Ascending aorta (tissue), 2 donors: Measurements from ENCODE around the gene YTHDC1. TPM values are rescaled to one million over a fixed set of nuclear protein-coding genes. Genes with fewer than 3 reads are reported as not detected.
"Not testable (repeated sequence)": the region's sequence is repeated elsewhere in the genome, so short reads cannot be mapped to it uniquely, and the experiment has no call there.

Source experiments
- DNase-seq, 2 donors: peaks; one replicate each; pipeline ENCODE4 v3.0.0-alpha.2; 2019; ENCODE audit warnings: low spot score in 2 of 2
- H3K27ac ChIP-seq, 2 donors: fragments of 200-600 bp; sonication (generic); one replicate each; pipeline ENCODE4 v1.5.1; 2016 to 2017; ENCODE audit warnings: mild to moderate bottlenecking in 1 of 2
- H3K27me3 ChIP-seq: fragments of 200-600 bp; sonication (generic); one replicate; pipeline ENCODE4 v1.5.1; 2017
- H3K36me3 ChIP-seq, 2 donors: fragments of 200-600 bp; sonication (generic); one replicate each; pipeline ENCODE4 v1.5.1; 2016
- H3K4me1 ChIP-seq, 2 donors: fragments of 200-600 bp; sonication (generic); one replicate each; pipeline ENCODE4 v1.5.1; 2016 to 2017; ENCODE audit warnings: mild to moderate bottlenecking in 1 of 2
- H3K4me3 ChIP-seq, 2 donors: fragments of 200-600 bp; sonication (generic); one replicate each; pipeline ENCODE4 v1.5.1; 2016 to 2017; ENCODE audit warnings: mild to moderate bottlenecking in 1 of 2
- H3K9me3 ChIP-seq, 2 donors: fragments of 200-600 bp; sonication (generic); one replicate each; pipeline ENCODE4 v1.5.1; 2016
- intact Hi-C: fragments of 100-400 bp; cut with DNase I; formaldehyde crosslinking; loops from one replicate; pipeline ENCODE4 v1.15.1; 2023
- total RNA-seq: library from RNA; depleted of rRNA; stranded (reverse); fragments of >200 nt; gene quantifications from one replicate; pipeline ENCODE4 v1.1.0, GENCODE V29; 2016
- TF ChIP-seq, protein P1 (sequence below), 3 experiments: fragments of 200-600 bp in 2 of 3; fragments of 450-650 bp in 1 of 3; sonication (generic) in 2 of 3; IDR thresholded peaks; one replicate each; pipeline ENCODE4 v1.5.1; 2016 to 2019; ENCODE audit warnings: antibody characterized with exemption in 3 of 3, mild to moderate bottlenecking in 1 of 3, moderate library complexity in 1 of 3

The YTHDC1 gene
- total RNA-seq, 1 donor from 2014 or later, result 17.6 TPM

- intact Hi-C loops, result no loop called here
- Histone ChIP-seq H3K36me3 (no peaks in the 10 kb centered on the region), H3K27ac (no peak overlapping the region), H3K4me3 (no peak overlapping the region), H3K4me1 (no peaks in the 10 kb centered on the region), H3K27me3 (no peaks in the 10 kb centered on the region), H3K9me3 (no peaks in the 10 kb centered on the region)
- DNase-seq, result no peak
- TF ChIP-seq, protein P1, sequence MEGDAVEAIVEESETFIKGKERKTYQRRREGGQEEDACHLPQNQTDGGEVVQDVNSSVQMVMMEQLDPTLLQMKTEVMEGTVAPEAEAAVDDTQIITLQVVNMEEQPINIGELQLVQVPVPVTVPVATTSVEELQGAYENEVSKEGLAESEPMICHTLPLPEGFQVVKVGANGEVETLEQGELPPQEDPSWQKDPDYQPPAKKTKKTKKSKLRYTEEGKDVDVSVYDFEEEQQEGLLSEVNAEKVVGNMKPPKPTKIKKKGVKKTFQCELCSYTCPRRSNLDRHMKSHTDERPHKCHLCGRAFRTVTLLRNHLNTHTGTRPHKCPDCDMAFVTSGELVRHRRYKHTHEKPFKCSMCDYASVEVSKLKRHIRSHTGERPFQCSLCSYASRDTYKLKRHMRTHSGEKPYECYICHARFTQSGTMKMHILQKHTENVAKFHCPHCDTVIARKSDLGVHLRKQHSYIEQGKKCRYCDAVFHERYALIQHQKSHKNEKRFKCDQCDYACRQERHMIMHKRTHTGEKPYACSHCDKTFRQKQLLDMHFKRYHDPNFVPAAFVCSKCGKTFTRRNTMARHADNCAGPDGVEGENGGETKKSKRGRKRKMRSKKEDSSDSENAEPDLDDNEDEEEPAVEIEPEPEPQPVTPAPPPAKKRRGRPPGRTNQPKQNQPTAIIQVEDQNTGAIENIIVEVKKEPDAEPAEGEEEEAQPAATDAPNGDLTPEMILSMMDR (IDR thresholded peaks at IDR 0.05), result no peak
Measured at GRCh38 chr4:68291256-68291655, 58.6 kb downstream of the YTHDC1 start.

DNA sequence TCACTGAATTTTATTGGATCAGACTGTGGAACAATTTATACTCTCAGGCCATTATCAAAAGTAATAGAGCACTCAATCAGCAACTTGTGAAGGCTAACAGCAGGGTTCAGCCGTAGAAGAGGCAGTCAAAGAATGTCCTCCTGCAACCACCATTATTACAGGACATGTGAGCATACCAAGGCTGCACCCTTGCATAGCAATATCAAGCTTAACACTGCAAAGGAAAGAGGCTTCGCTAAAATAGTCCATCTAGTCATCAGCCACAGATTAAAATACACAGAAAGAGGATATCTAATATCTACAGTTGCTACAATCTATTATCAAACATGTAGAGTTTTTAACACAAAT lies 61.5 kb downstream of the YTHDC1 start:
- Histone ChIP-seq H3K27me3 (no peaks in the 10 kb centered on the region), H3K4me1 (no peaks in the 10 kb centered on the region), H3K27ac (no peak overlapping the region), H3K9me3 (no peaks in the 10 kb centered on the region), H3K36me3 (no peaks in the 10 kb centered on the region), H3K4me3 (no peak overlapping the region)
- no peak for DNase-seq
- TF ChIP-seq, protein P1 (IDR thresholded peaks at IDR 0.05), result no peak
- intact Hi-C loops, result no loop called here

DNA sequence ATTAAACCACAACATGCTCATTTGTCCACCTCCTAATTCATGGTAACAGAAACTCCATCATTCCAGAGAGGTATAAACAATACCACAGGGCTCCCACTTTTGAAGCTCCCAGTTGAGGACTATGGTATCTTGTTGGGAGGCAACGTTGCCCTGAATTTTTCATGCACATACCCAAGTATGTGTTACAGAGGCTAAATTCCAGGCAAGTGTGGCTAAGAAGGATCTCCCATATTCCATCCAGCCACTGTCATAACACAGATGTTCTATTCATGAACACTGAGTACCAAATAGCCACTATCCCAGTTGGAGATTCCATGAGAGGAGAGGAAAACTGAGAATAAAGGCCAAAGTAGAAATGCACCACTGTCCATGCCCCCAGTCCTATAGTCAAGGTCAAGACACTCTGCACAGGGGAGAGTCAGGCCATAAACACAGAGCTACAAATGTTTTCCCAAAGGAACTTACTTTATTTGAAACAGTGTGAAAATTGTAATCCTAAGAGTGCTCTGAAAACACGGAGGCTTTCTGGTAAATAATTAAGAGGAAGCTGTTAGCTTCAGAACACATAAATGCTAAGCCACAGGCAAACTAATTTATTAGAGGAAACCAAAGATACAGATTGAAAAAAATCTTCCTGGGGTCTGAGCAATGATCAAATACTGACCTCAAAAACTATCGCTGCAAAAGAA lies 62.0 kb downstream of the YTHDC1 start:
- Histone ChIP-seq H3K27me3 (no peaks in the 10 kb centered on the region), H3K4me1 (no peaks in the 10 kb centered on the region), H3K36me3 (no peaks in the 10 kb centered on the region), H3K27ac (no peak overlapping the region), H3K4me3 (no peak overlapping the region), H3K9me3 (no peaks in the 10 kb centered on the region)
- intact Hi-C loops, result no loop called here
- DNase-seq, result no peak
- TF ChIP-seq, protein P1 (IDR thresholded peaks at IDR 0.05), result no peak

GRCh38 chr4:68283714-68284113 lies 66.2 kb downstream of the YTHDC1 start:
- no peaks in the 10 kb centered on the region for H3K27me3 ChIP-seq
- no peaks in the 10 kb centered on the region for H3K9me3 ChIP-seq
- intact Hi-C loops, result no loop called here
- TF ChIP-seq, protein P1 (IDR thresholded peaks at IDR 0.05), result no peak
- H3K36me3 ChIP-seq, result no peaks in the 10 kb centered on the region
- H3K4me3 ChIP-seq, result no peak overlapping the region
- DNase-seq, result no peak
- no peak overlapping the region for H3K27ac ChIP-seq
- H3K4me1 ChIP-seq, result no peaks in the 10 kb centered on the region

- no peaks in the 10 kb centered on the region for H3K36me3 ChIP-seq
- no peak overlapping the region for H3K27ac ChIP-seq
- no peaks in the 10 kb centered on the region for H3K4me1 ChIP-seq
- TF ChIP-seq, protein P1 (IDR thresholded peaks at IDR 0.05), result no peak
- intact Hi-C loops, result no loop called here
- no peaks in the 10 kb centered on the region for H3K27me3 ChIP-seq
- no peak for DNase-seq
- H3K4me3 ChIP-seq, result no peak overlapping the region
- no peaks in the 10 kb centered on the region for H3K9me3 ChIP-seq
Measured at GRCh38 chr4:68283095-68283494, 66.8 kb downstream of the YTHDC1 start.

DNA sequence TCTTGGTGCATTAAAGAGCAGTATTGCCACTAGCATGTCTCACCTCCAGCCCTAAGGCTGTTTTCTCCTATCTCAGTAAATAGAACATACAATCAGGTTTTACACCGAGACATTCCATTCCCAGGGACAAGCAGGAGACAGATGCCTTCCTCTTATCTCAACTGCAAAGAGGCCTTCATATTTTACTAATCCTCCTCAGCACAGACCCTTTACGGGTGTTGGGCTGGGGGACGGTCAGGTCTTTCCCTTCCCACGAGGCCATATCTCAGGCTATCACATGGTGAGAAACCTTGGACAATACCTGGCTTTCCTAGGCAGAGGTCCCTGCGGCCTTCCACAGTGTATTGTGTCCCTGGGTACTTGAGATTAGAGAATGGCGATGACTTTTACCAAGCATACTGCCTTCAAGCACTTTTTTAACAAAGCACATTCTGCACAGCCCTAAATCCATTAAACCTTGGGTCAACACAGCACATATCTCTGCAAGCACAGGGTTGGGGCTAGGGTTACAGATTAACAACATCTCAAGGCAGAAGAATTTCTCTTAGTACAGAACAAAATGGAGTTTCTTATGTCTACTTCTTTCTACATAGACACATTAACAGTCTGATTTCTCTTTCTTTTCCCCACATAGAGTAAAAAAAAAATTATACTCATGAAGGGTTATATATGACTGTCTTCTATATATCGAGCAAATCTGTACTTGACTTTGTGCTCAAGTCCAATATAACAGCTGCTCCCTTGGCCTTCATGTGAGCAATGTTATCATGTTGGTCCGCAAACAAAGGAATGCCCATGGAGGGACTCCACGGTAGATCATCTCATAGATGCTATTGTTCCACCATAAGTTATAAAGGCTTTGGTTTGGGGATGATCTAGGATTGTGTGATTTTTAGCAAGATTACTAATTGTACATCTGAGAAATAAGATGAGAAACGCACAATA lies 67.8 kb downstream of the YTHDC1 start:
- H3K27me3 ChIP-seq, DNase-seq, intact Hi-C loops, H3K36me3 ChIP-seq, H3K4me1 ChIP-seq, H3K9me3 ChIP-seq, H3K27ac ChIP-seq, H3K4me3 ChIP-seq: not testable (repeated sequence)
